Astrocyte of the spinal cord (primary cell): ENCODE results near the gene SLC7A5.
"Not testable (repeated sequence)": the region's sequence is repeated elsewhere in the genome, so short reads cannot be mapped to it uniquely, and the experiment has no call there.

Source experiments
- DNase-seq: peaks from one replicate; pipeline ENCODE4 v3.0.0; 2011; ENCODE audit warnings: low read depth, low spot score
- H3K4me3 ChIP-seq: 2 replicates; pipeline ENCODE4 v1.5.1; 2011; ENCODE audit warnings: low read depth, mild to moderate bottlenecking, low read length, moderate library complexity
- CTCF ChIP-seq: IDR thresholded peaks from 2 replicates; pipeline ENCODE4 v1.5.1; 2012; ENCODE audit warnings: low read depth, mild to moderate bottlenecking, low read length, inconsistent platforms
- in situ Hi-C: cut with HindIII; loops from 2 replicates; pipeline ENCODE4 v1.10.0; 2017; ENCODE audit warnings: low sequenced_read_pairs

The SLC7A5 gene

GRCh38 chr16:87869061-87869878 is at the start of gene SLC7A5:
Gene SLC7A5 (minus strand): TSS chr16:87869507. CDS start chr16:87869422, 85 bp downstream.
- peak within 1 kb of the TSS; percentile 67 for H3K4me3 ChIP-seq
- DNase-seq, result peak; percentile 71
- in situ Hi-C loops, result not testable (repeated sequence)

GRCh38 chr16:87918338-87918737 is 49.0 kb upstream of the SLC7A5 start:
- no peak overlapping the region for H3K4me3 ChIP-seq
- TF ChIP-seq CTCF, result no peak
- in situ Hi-C loops, result no loop called here
- no peak for DNase-seq

GRCh38 chr16:87917503-87917902 is 48.2 kb upstream of the SLC7A5 start:
- no peak for TF ChIP-seq CTCF
- no peak overlapping the region for H3K4me3 ChIP-seq
- in situ Hi-C loops, result no loop called here
- no peak for DNase-seq

- no peak for DNase-seq
- no peak for TF ChIP-seq CTCF
- no peak overlapping the region for H3K4me3 ChIP-seq
- in situ Hi-C loops, result no loop called here
Observed at GRCh38 chr16:87914812-87915211, 45.5 kb upstream of the SLC7A5 start.

GRCh38 chr16:87914021-87914725 is 44.9 kb upstream of the SLC7A5 start:
- in situ Hi-C loops, H3K4me3 ChIP-seq, DNase-seq: not testable (repeated sequence)

GRCh38 chr16:87912691-87913090 is 43.4 kb upstream of the SLC7A5 start:
- DNase-seq, H3K4me3 ChIP-seq, in situ Hi-C loops: not testable (repeated sequence)

- peak; percentile 33 for DNase-seq
- in situ Hi-C loops, H3K4me3 ChIP-seq: not testable (repeated sequence)
Observed at GRCh38 chr16:87911106-87911763, 41.9 kb upstream of the SLC7A5 start.

- peak; percentile 89 for TF ChIP-seq CTCF
- H3K4me3 ChIP-seq, in situ Hi-C loops: not testable (repeated sequence)
- peak; percentile 46 for DNase-seq
Observed at GRCh38 chr16:87909203-87909935, 40.1 kb upstream of the SLC7A5 start.

- DNase-seq, H3K4me3 ChIP-seq, in situ Hi-C loops: not testable (repeated sequence)
Observed at GRCh38 chr16:87908101-87908500, 38.8 kb upstream of the SLC7A5 start.

- in situ Hi-C loops, DNase-seq, H3K4me3 ChIP-seq: not testable (repeated sequence)
Observed at GRCh38 chr16:87905521-87905920, 36.2 kb upstream of the SLC7A5 start.

- H3K4me3 ChIP-seq, DNase-seq, in situ Hi-C loops: not testable (repeated sequence)
Observed at GRCh38 chr16:87904963-87905362, 35.7 kb upstream of the SLC7A5 start.

GRCh38 chr16:87900489-87900888 is 31.2 kb upstream of the SLC7A5 start:
- H3K4me3 ChIP-seq, DNase-seq, in situ Hi-C loops: not testable (repeated sequence)
